Erythroblast (primary cell): Measurements from ENCODE around the gene GNAQ.

Experiments
- GATA1 ChIP-seq: IDR thresholded peaks from 2 replicates; pipeline ENCODE4 v1.6.1; 2011; ENCODE audit warnings: low read depth, mild to moderate bottlenecking, control low read depth, low read length, moderate library complexity
- POLR2A ChIP-seq: IDR thresholded peaks from 2 replicates; pipeline ENCODE4 v1.6.1; 2011; ENCODE audit warnings: mild to moderate bottlenecking, low read length

DNA sequence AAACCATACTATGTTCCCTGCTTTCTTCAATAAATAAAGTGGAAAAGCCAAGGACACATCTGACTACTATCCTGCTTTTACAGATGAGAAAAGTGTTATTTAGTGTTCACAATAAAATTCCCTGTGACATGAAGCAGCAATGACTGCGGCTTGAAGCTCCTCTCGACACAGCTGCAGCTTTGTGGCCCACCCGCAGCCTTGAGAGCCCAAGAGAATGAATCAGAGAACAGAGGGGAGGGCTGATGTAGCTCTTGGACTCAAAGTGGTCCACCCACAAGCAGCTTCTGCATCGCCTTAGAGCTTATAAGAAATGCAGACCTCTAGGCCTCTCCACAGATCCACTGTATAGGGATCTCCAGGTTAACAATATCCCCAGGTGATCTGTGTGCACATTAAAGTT lies 202.2 kb downstream of the GNAQ start:
- TF ChIP-seq POLR2A (no peak), GATA1 (no peak)
